ENCODE measurements around the gene DNAH17.

The DNAH17 gene

GRCh38 chr17:78558181-78558850 is 18.9 kb downstream of the DNAH17 start (continued):
- no peak for TF ChIP-seq ZNF830 (tag by site-specific recombination; IDR thresholded peaks at IDR 0.05; ENCODE audit: low read depth)
- TF ChIP-seq, protein P1, sequence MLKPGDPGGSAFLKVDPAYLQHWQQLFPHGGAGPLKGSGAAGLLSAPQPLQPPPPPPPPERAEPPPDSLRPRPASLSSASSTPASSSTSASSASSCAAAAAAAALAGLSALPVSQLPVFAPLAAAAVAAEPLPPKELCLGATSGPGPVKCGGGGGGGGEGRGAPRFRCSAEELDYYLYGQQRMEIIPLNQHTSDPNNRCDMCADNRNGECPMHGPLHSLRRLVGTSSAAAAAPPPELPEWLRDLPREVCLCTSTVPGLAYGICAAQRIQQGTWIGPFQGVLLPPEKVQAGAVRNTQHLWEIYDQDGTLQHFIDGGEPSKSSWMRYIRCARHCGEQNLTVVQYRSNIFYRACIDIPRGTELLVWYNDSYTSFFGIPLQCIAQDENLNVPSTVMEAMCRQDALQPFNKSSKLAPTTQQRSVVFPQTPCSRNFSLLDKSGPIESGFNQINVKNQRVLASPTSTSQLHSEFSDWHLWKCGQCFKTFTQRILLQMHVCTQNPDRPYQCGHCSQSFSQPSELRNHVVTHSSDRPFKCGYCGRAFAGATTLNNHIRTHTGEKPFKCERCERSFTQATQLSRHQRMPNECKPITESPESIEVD (tag by site-specific recombination; IDR thresholded peaks at IDR 0.05) = no peak; the same call in 1 of the 2 replicates
- TF ChIP-seq MEIS1 (CRISPR knock-in tag; IDR thresholded peaks at IDR 0.05; ENCODE audit: borderline replicate concordance) = no peak
- peak; percentile 69; the same call in 1 of the 2 replicates for TF ChIP-seq REST (tag by site-specific recombination; IDR thresholded peaks at IDR 0.05)
- peak; percentile 92 for TF ChIP-seq ZNF548 (tag by site-specific recombination; IDR thresholded peaks at IDR 0.05)
- peak; percentile 100 for TF ChIP-seq ZBTB21 (tag by site-specific recombination; IDR thresholded peaks at IDR 0.05)
- no peak; the same call in 1 of the 2 replicates for TF ChIP-seq ZNF600 (tag by site-specific recombination; IDR thresholded peaks at IDR 0.05)
- peak; percentile 99 for TF ChIP-seq ZNF670 (tag by site-specific recombination; IDR thresholded peaks at IDR 0.05; ENCODE audit: low read depth)
- TF ChIP-seq ZNF623 (tag by site-specific recombination; IDR thresholded peaks at IDR 0.05) = peak; percentile 86
- TF ChIP-seq KLF8 (tag by site-specific recombination; IDR thresholded peaks at IDR 0.05) = peak; percentile 100
- peak; percentile 99 for TF ChIP-seq RBAK (tag by site-specific recombination; IDR thresholded peaks at IDR 0.05)
- TF ChIP-seq, protein P2, sequence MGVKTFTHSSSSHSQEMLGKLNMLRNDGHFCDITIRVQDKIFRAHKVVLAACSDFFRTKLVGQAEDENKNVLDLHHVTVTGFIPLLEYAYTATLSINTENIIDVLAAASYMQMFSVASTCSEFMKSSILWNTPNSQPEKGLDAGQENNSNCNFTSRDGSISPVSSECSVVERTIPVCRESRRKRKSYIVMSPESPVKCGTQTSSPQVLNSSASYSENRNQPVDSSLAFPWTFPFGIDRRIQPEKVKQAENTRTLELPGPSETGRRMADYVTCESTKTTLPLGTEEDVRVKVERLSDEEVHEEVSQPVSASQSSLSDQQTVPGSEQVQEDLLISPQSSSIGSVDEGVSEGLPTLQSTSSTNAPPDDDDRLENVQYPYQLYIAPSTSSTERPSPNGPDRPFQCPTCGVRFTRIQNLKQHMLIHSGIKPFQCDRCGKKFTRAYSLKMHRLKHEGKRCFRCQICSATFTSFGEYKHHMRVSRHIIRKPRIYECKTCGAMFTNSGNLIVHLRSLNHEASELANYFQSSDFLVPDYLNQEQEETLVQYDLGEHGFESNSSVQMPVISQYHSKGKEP (tag by site-specific recombination; IDR thresholded peaks at IDR 0.05) = no peak
- peak; percentile 65 for TF ChIP-seq ZNF677 (tag by site-specific recombination; IDR thresholded peaks at IDR 0.05)
- TF ChIP-seq ZNF157 (tag by site-specific recombination; IDR thresholded peaks at IDR 0.05) = peak; percentile 66; the same call in 1 of the 2 replicates
- TF ChIP-seq KLF1 (tag by site-specific recombination; IDR thresholded peaks at IDR 0.05) = peak; percentile 98
- peak; percentile 99 for TF ChIP-seq ZNF248 (tag by site-specific recombination; IDR thresholded peaks at IDR 0.05)
- TF ChIP-seq HOXD13 (CRISPR knock-in tag; IDR thresholded peaks at IDR 0.05; ENCODE audit: borderline replicate concordance) = no peak
- no peak for TF ChIP-seq ZNF837 (tag by site-specific recombination; IDR thresholded peaks at IDR 0.05)
- TF ChIP-seq ZNF585B (tag by site-specific recombination; IDR thresholded peaks at IDR 0.05) = no peak; the same call in 1 of the 2 replicates
- TF ChIP-seq, protein P3, sequence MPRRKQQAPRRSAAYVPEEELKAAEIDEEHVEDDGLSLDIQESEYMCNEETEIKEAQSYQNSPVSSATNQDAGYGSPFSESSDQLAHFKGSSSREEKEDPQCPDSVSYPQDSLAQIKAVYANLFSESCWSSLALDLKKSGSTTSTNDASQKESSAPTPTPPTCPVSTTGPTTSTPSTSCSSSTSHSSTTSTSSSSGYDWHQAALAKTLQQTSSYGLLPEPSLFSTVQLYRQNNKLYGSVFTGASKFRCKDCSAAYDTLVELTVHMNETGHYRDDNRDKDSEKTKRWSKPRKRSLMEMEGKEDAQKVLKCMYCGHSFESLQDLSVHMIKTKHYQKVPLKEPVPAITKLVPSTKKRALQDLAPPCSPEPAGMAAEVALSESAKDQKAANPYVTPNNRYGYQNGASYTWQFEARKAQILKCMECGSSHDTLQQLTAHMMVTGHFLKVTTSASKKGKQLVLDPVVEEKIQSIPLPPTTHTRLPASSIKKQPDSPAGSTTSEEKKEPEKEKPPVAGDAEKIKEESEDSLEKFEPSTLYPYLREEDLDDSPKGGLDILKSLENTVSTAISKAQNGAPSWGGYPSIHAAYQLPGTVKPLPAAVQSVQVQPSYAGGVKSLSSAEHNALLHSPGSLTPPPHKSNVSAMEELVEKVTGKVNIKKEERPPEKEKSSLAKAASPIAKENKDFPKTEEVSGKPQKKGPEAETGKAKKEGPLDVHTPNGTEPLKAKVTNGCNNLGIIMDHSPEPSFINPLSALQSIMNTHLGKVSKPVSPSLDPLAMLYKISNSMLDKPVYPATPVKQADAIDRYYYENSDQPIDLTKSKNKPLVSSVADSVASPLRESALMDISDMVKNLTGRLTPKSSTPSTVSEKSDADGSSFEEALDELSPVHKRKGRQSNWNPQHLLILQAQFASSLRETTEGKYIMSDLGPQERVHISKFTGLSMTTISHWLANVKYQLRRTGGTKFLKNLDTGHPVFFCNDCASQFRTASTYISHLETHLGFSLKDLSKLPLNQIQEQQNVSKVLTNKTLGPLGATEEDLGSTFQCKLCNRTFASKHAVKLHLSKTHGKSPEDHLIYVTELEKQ (tag by site-specific recombination; IDR thresholded peaks at IDR 0.05; ENCODE audit: borderline replicate concordance) = peak; percentile 100
- 0 out of 2 replicates have a peak, but pooled peaks have one; percentile 72 for TF ChIP-seq ZNF112 (tag by site-specific recombination; IDR thresholded peaks at IDR 0.05)
- TF ChIP-seq PRDM10 (tag by site-specific recombination; IDR thresholded peaks at IDR 0.05) = peak; percentile 83
- TF ChIP-seq ZNF302 (tag by site-specific recombination; IDR thresholded peaks at IDR 0.05; ENCODE audit: low read depth) = peak; percentile 92
- TF ChIP-seq ZNF211 (tag by site-specific recombination; IDR thresholded peaks at IDR 0.05; ENCODE audit: low read depth) = peak; percentile 74
- TF ChIP-seq ZNF114 (tag by site-specific recombination; IDR thresholded peaks at IDR 0.05) = peak; percentile 94
- TF ChIP-seq ZNF624 (tag by site-specific recombination; IDR thresholded peaks at IDR 0.05) = no peak

All from HEK293 (cell line).